Endometrium (tissue), 2 donors: Measurements from ENCODE around the gene E2F2.

Experiments
- FAIRE-seq: peaks from 2 replicates; lab custom pipeline; 2012; peaks lifted over from hg19 to GRCh38; lab: Jason Lieb, UNC
- donor health status: control.
- donor health status: control.

Gene E2F2

GRCh38 chr1:23563003-23563402 lies 32.0 kb upstream of the E2F2 start:
- FAIRE-seq: no peak

GRCh38 chr1:23562137-23562876 lies 31.3 kb upstream of the E2F2 start:
- FAIRE-seq: peak; percentile 94

- FAIRE-seq: no peak
These were observed 30.7 kb upstream of the E2F2 start for GRCh38 chr1:23561813-23562100.

GRCh38 chr1:23561076-23561812 lies 30.2 kb upstream of the E2F2 start:
- FAIRE-seq: no peak

- FAIRE-seq: no peak
These were observed 29.1 kb upstream of the E2F2 start for GRCh38 chr1:23559985-23560741.

- FAIRE-seq: peak; percentile 83
These were observed 28.3 kb upstream of the E2F2 start, which contains the start of gene ID3 for GRCh38 chr1:23559136-23559984. TSS of gene ID3 (minus strand) at chr1:23559501. CDS start at chr1:23559426, 75 bp downstream.

- no peak for FAIRE-seq
These were observed 27.8 kb upstream of the E2F2 start for GRCh38 chr1:23558872-23559135.

GRCh38 chr1:23558140-23558871 lies 27.3 kb upstream of the E2F2 start:
- no peak for FAIRE-seq

GRCh38 chr1:23557471-23558124 lies 26.6 kb upstream of the E2F2 start:
- FAIRE-seq: no peak

- no peak for FAIRE-seq
These were observed 25.8 kb upstream of the E2F2 start for GRCh38 chr1:23556635-23557470.

- FAIRE-seq: no peak
These were observed 25.1 kb upstream of the E2F2 start for GRCh38 chr1:23555986-23556634.

GRCh38 chr1:23555270-23555985 lies 24.4 kb upstream of the E2F2 start:
- FAIRE-seq: no peak

- no peak for FAIRE-seq
These were observed 23.6 kb upstream of the E2F2 start for GRCh38 chr1:23554481-23555269.

GRCh38 chr1:23554127-23554480 lies 23.1 kb upstream of the E2F2 start:
- FAIRE-seq: no peak

GRCh38 chr1:23553231-23554126 lies 22.4 kb upstream of the E2F2 start:
- FAIRE-seq: no peak

- FAIRE-seq: no peak
These were observed 20.8 kb upstream of the E2F2 start for GRCh38 chr1:23551849-23552248.

- no peak for FAIRE-seq
These were observed 17.7 kb upstream of the E2F2 start for GRCh38 chr1:23548704-23549143.
